SK-N-MC (cell line): ENCODE measurements around the gene AADAC.
"Not testable (repeated sequence)": the region's sequence is repeated elsewhere in the genome, so short reads cannot be mapped to it uniquely, and the experiment has no call there.

ENCODE experiments used
- DNase-seq: peaks from one replicate; pipeline ENCODE4 v3.0.0-alpha.2; 2011; ENCODE audit warnings: low read depth, low spot score
- H3K27ac ChIP-seq: fragments of 200-600 bp; sonication (generic); 2 replicates; pipeline ENCODE4 v1.5.1; 2016; ENCODE audit warnings: mixed run types
- H3K36me3 ChIP-seq: fragments of 200-600 bp; sonication (generic); 2 replicates; pipeline ENCODE4 v1.6.1; 2017; ENCODE audit warnings: antibody characterized with exemption, low read length, mixed read lengths; ENCODE audit not compliant: insufficient read depth
- H3K4me3 ChIP-seq: fragments of 200-600 bp; sonication (generic); 2 replicates; pipeline ENCODE4 v1.5.1; 2016
- H3K9ac ChIP-seq: fragments of 200-600 bp; sonication (generic); 2 replicates; pipeline ENCODE4 v1.8.0; 2017; ENCODE audit warnings: mixed run types, mixed read lengths; ENCODE audit not compliant: insufficient read length
- H3K9me3 ChIP-seq: fragments of 200-600 bp; sonication (generic); 2 replicates; pipeline ENCODE4 v1.6.1; 2017; ENCODE audit warnings: low read depth, mild to moderate bottlenecking, antibody characterized with exemption, low read length, moderate library complexity, mixed read lengths
- EZH2 ChIP-seq: fragments of 200-600 bp; sonication (generic); IDR thresholded peaks from one replicate; pipeline ENCODE4 v1.6.1; 2017; ENCODE audit warnings: antibody characterized with exemption
- FOXP2 ChIP-seq: optimal IDR thresholded peaks from 2 replicates; pipeline ENCODE3; 2011; ENCODE audit warnings: mild to moderate bottlenecking, moderate library complexity; ENCODE audit not compliant: insufficient read depth; ENCODE audit errors: extremely low read length, control extremely low read depth
- POLR2AphosphoS5 ChIP-seq: IDR thresholded peaks from 2 replicates; pipeline ENCODE4 v1.6.1; 2012; ENCODE audit warnings: mild to moderate bottlenecking, low read depth, low read length, borderline replicate concordance

Gene AADAC

GRCh38 chr3:151813799-151814198, at the start of gene AADAC:
Gene AADAC (plus strand): TSS chr3:151814116. CDS start chr3:151814163, 47 bp downstream.
- Histone ChIP-seq H3K9ac (no peak within 1 kb of the TSS), H3K36me3 (no peaks in the 10 kb centered on the region), H3K9me3 (no peaks in the 10 kb centered on the region), H3K27ac (no peak within 1 kb of the TSS), H3K4me3 (no peak within 1 kb of the TSS)
- DNase-seq, result no peak
- TF ChIP-seq EZH2 (no peak), POLR2AphosphoS5 (no peak), FOXP2 (no peak)

GRCh38 chr3:151764699-151765098, 49.2 kb upstream of the AADAC start:
- H3K9me3 ChIP-seq, H3K4me3 ChIP-seq, DNase-seq, H3K9ac ChIP-seq, H3K27ac ChIP-seq, H3K36me3 ChIP-seq: not testable (repeated sequence)

- H3K36me3 ChIP-seq, result no peaks in the 10 kb centered on the region
- H3K9ac ChIP-seq, result no peak overlapping the region
- peak overlapping the region; percentile 59; the same call in 1 of the 2 replicates for H3K27ac ChIP-seq
- H3K4me3 ChIP-seq, result no peak overlapping the region
- H3K9me3 ChIP-seq, result no peaks in the 10 kb centered on the region
- no peak for DNase-seq
- TF ChIP-seq POLR2AphosphoS5 (no peak), FOXP2 (no peak), EZH2 (no peak)
Measured at GRCh38 chr3:151765685-151766084, 48.2 kb upstream of the AADAC start.

GRCh38 chr3:151766454-151766853, 47.5 kb upstream of the AADAC start:
- Histone ChIP-seq H3K9me3 (no peaks in the 10 kb centered on the region), H3K36me3 (no peaks in the 10 kb centered on the region), H3K4me3 (no peak overlapping the region), H3K27ac (peak overlapping the region; percentile 59; the same call in 1 of the 2 replicates), H3K9ac (no peak overlapping the region)
- DNase-seq, result no peak
- TF ChIP-seq FOXP2, result no peak
- TF ChIP-seq POLR2AphosphoS5, result no peak
- TF ChIP-seq EZH2, result no peak

- peak overlapping the region; percentile 94 for H3K27ac ChIP-seq
- no peak overlapping the region for H3K4me3 ChIP-seq
- no peak overlapping the region for H3K9ac ChIP-seq
- H3K36me3 ChIP-seq, result no peaks in the 10 kb centered on the region
- no peak for DNase-seq
- no peaks in the 10 kb centered on the region for H3K9me3 ChIP-seq
- no peak for TF ChIP-seq FOXP2
- no peak for TF ChIP-seq EZH2
- no peak for TF ChIP-seq POLR2AphosphoS5
Measured at GRCh38 chr3:151768393-151768930, 45.5 kb upstream of the AADAC start.

GRCh38 chr3:151769175-151769574, 44.7 kb upstream of the AADAC start:
- no peaks in the 10 kb centered on the region for H3K36me3 ChIP-seq
- H3K4me3 ChIP-seq, result no peak overlapping the region
- H3K9ac ChIP-seq, result no peak overlapping the region
- DNase-seq, result no peak
- no peak for TF ChIP-seq EZH2
- no peak for TF ChIP-seq FOXP2
- TF ChIP-seq POLR2AphosphoS5, result no peak
- no peaks in the 10 kb centered on the region for H3K9me3 ChIP-seq
- H3K27ac ChIP-seq, result peak overlapping the region; percentile 94

GRCh38 chr3:151770956-151771355, 43.0 kb upstream of the AADAC start:
- Histone ChIP-seq H3K9ac (peak overlapping the region; percentile 74), H3K27ac (peak overlapping the region; percentile 94), H3K9me3 (no peaks in the 10 kb centered on the region), H3K36me3 (no peaks in the 10 kb centered on the region), H3K4me3 (peak overlapping the region; percentile 64)
- TF ChIP-seq EZH2 (no peak), POLR2AphosphoS5 (no peak), FOXP2 (no peak)
- DNase-seq, result no peak

- H3K27ac ChIP-seq, result no peak overlapping the region
- no peaks in the 10 kb centered on the region for H3K36me3 ChIP-seq
- H3K9ac ChIP-seq, result no peak overlapping the region
- H3K4me3 ChIP-seq, result no peak overlapping the region
- no peak for DNase-seq
- no peak for TF ChIP-seq FOXP2
- TF ChIP-seq POLR2AphosphoS5, result no peak
- no peak for TF ChIP-seq EZH2
- no peaks in the 10 kb centered on the region for H3K9me3 ChIP-seq
Measured at GRCh38 chr3:151772825-151773480, 41.0 kb upstream of the AADAC start.

- Histone ChIP-seq H3K9me3 (no peaks in the 10 kb centered on the region), H3K27ac (no peak overlapping the region), H3K4me3 (no peak overlapping the region), H3K36me3 (no peaks in the 10 kb centered on the region), H3K9ac (no peak overlapping the region)
- no peak for TF ChIP-seq POLR2AphosphoS5
- DNase-seq, result no peak
Measured at GRCh38 chr3:151774235-151774634, 39.7 kb upstream of the AADAC start.

- no peak overlapping the region; the same call in 1 of the 2 replicates for H3K27ac ChIP-seq
- no peak overlapping the region for H3K4me3 ChIP-seq
- no peak for TF ChIP-seq FOXP2
- no peak for TF ChIP-seq POLR2AphosphoS5
- TF ChIP-seq EZH2, result no peak
- H3K9ac ChIP-seq, result no peak overlapping the region
- no peaks in the 10 kb centered on the region for H3K36me3 ChIP-seq
- no peak for DNase-seq
- H3K9me3 ChIP-seq, result no peaks in the 10 kb centered on the region
Measured at GRCh38 chr3:151774910-151775309, 39.0 kb upstream of the AADAC start.
